ENCODE measurements around the gene DYRK3.

- TF ChIP-seq TGIF2 (CRISPR knock-in tag; IDR thresholded peaks at IDR 0.05) (no peak), CBFB (CRISPR knock-in tag; IDR thresholded peaks at IDR 0.05) (no peak), ZNF768 (CRISPR knock-in tag; IDR thresholded peaks at IDR 0.05) (no peak), NAIF1 (CRISPR knock-in tag; IDR thresholded peaks at IDR 0.05; ENCODE audit: borderline replicate concordance) (no peak), ATF3 (CRISPR knock-in tag; IDR thresholded peaks at IDR 0.05) (no peak), TBL1XR1 (IDR thresholded peaks at IDR 0.05; ENCODE audit: borderline replicate concordance, low read length, partially characterized antibody) (no peak), ZNF318 (CRISPR knock-in tag; IDR thresholded peaks at IDR 0.05) (no peak), ZSCAN29 (CRISPR knock-in tag; conservative IDR thresholded peaks at IDR 0.05) (no peak), TAF1 (CRISPR knock-in tag; IDR thresholded peaks at IDR 0.05) (no peak), NFE2L1 (CRISPR knock-in tag; IDR thresholded peaks at IDR 0.05; ENCODE audit: borderline replicate concordance) (no peak), MAFK (conservative IDR thresholded peaks at IDR 0.05 in 1 of 2, IDR thresholded peaks at IDR 0.05 in 1 of 2; ENCODE audit: low read length in 2 of 2) (no peak), SATB2 (CRISPR knock-in tag; IDR thresholded peaks at IDR 0.05) (no peak), CBX5 (CRISPR knock-in tag; IDR thresholded peaks at IDR 0.05; ENCODE audit: borderline replicate concordance) (no peak)
- TF ChIP-seq, protein P1, sequence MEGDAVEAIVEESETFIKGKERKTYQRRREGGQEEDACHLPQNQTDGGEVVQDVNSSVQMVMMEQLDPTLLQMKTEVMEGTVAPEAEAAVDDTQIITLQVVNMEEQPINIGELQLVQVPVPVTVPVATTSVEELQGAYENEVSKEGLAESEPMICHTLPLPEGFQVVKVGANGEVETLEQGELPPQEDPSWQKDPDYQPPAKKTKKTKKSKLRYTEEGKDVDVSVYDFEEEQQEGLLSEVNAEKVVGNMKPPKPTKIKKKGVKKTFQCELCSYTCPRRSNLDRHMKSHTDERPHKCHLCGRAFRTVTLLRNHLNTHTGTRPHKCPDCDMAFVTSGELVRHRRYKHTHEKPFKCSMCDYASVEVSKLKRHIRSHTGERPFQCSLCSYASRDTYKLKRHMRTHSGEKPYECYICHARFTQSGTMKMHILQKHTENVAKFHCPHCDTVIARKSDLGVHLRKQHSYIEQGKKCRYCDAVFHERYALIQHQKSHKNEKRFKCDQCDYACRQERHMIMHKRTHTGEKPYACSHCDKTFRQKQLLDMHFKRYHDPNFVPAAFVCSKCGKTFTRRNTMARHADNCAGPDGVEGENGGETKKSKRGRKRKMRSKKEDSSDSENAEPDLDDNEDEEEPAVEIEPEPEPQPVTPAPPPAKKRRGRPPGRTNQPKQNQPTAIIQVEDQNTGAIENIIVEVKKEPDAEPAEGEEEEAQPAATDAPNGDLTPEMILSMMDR (CRISPR knock-in tag; IDR thresholded peaks at IDR 0.05) = no peak
Observed at GRCh38 chr1:206637605-206638004, 2.3 kb downstream of the DYRK3 start.
